CD4-positive, alpha-beta memory T cell (primary cell): ENCODE results near the gene MTMR3. TPM values are rescaled to one million over a fixed set of nuclear protein-coding genes. Genes with fewer than 3 reads are reported as not detected.

Source experiments
- CTCF ChIA-PET: fragments of 350-600 bp; sonication (Branson Sonifier 250); formaldehyde crosslinking; loops from one replicate; lab custom pipeline; 2021; ENCODE audit warnings: inconsistent platforms; ENCODE audit not compliant: partially characterized antibody; lab: Charles Lee
- POLR2A ChIA-PET: fragments of 350-600 bp; sonication (Branson Sonifier 250); formaldehyde crosslinking; loops from one replicate; lab custom pipeline; 2021; ENCODE audit not compliant: partially characterized antibody; lab: Charles Lee
- DNase-seq, 5 donors: peaks; one replicate each; pipeline versions ENCODE4 v3.0.0 to v3.0.0-alpha.2; 2020 to 2022; ENCODE audit warnings: mixed read lengths in 1 of 5
- H3K27ac ChIP-seq: one replicate; pipeline ENCODE4 v1.7.0; 2013; ENCODE audit warnings: low read depth, low read length
- H3K27me3 ChIP-seq: 2 replicates; pipeline ENCODE4 v1.7.0; 2013; ENCODE audit warnings: mild to moderate bottlenecking, low read length, moderate library complexity; ENCODE audit not compliant: insufficient read depth
- H3K36me3 ChIP-seq: 2 replicates; pipeline ENCODE4 v1.7.0; 2013; ENCODE audit warnings: mild to moderate bottlenecking, low read length, moderate library complexity; ENCODE audit not compliant: insufficient read depth
- H3K4me1 ChIP-seq: 2 replicates; pipeline ENCODE4 v1.7.0; 2013; ENCODE audit warnings: mild to moderate bottlenecking, low read length, moderate library complexity; ENCODE audit not compliant: insufficient read depth
- H3K4me3 ChIP-seq, 2 donors: one replicate each; pipeline ENCODE4 v1.7.0; 2013; ENCODE audit warnings: low read length in 2 of 2, mild to moderate bottlenecking in 1 of 2
- H3K9me3 ChIP-seq, 2 donors: one replicate each; pipeline ENCODE4 v1.7.0; 2013; ENCODE audit warnings: low read length in 2 of 2, control low read depth in 1 of 2; ENCODE audit not compliant: control insufficient read depth in 1 of 2
- H3K27ac Mint-ChIP-seq, 7 donors: one replicate each; pipeline ENCODE4 v1.8.0; 2020 to 2021; ENCODE audit warnings: mixed read lengths in 7 of 7, mild to moderate bottlenecking in 6 of 7, inconsistent platforms in 3 of 7, moderate library complexity in 3 of 7
- H3K27me3 Mint-ChIP-seq, 2 donors: one replicate each; pipeline ENCODE4 v1.8.0; 2020 to 2021; ENCODE audit warnings: mixed read lengths in 2 of 2
- H3K36me3 Mint-ChIP-seq, 2 donors: one replicate each; pipeline ENCODE4 v1.8.0; 2020 to 2021; ENCODE audit warnings: mixed read lengths in 2 of 2, inconsistent platforms in 1 of 2, mild to moderate bottlenecking in 1 of 2
- H3K4me1 Mint-ChIP-seq, 4 donors: one replicate each; pipeline ENCODE4 v1.8.0; 2020 to 2021; ENCODE audit warnings: mixed read lengths in 4 of 4, mild to moderate bottlenecking in 1 of 4
- H3K4me3 Mint-ChIP-seq, 8 donors: one replicate each; pipeline ENCODE4 v1.8.0; 2020 to 2021; ENCODE audit warnings: mixed read lengths in 8 of 8, mild to moderate bottlenecking in 7 of 8, moderate library complexity in 6 of 8, inconsistent platforms in 3 of 8
- H3K9me3 Mint-ChIP-seq, 8 donors: one replicate each; pipeline ENCODE4 v1.8.0; 2020 to 2021; ENCODE audit warnings: mixed read lengths in 8 of 8, mild to moderate bottlenecking in 5 of 8, inconsistent platforms in 3 of 8, moderate library complexity in 1 of 8
- intact Hi-C: fragments of 100-400 bp; cut with micrococcal nuclease; formaldehyde crosslinking; loops from one replicate; pipeline ENCODE4 v1.15.1; 2023
- polyA plus RNA-seq, 2 donors: library from polyadenylated mRNA; unstranded; fragments of 300-500 nt; fragmentation: Illumina TruSeq; gene quantifications; one replicate each; pipeline ENCODE4 v1.2.3, GENCODE V29; 2021
- total RNA-seq, 2 experiments: library from RNA; stranded (reverse); gene quantifications; one replicate each; pipeline ENCODE4 v1.2.3, GENCODE V29; 2021

MTMR3 gene
- total and polyA plus RNA-seq, 4 experiments from 2014 or later = 11.0 to 68.6 (median 43.3) TPM

DNA sequence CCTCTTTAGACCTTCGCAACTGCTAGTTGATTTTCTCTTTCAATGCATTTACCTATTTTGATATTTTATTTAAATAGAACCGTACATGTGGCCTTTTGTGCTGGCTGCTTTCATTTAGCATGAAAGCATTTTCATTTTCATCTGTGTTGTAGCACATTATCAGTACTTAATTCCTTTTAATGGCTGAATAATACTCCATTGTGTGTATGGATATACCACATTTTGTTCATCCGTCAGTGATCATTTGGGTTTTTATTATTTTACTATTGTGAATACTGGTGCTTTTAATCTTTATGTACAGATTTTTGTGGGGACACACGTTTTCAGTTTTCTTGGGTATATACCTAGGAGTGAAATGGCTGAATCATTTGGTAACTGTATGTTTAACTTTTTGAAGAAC, 43.1 kb downstream of the MTMR3 start:
- H3K36me3 ChIP-seq = no peaks in the 10 kb centered on the region
- H3K27ac ChIP-seq = no peak overlapping the region
- POLR2A ChIA-PET = no interaction called here
- CTCF ChIA-PET = interaction anchor here (0.7 kb wide), 1 partner anchor 290 kb away, joined by 3 read pairs; no protein-coding TSS in a partner anchor
- H3K4me3 Mint-ChIP-seq = no peak overlapping the region
- peaks cover 2 to 7% of the 10 kb centered on the region in 2 donors for H3K36me3 Mint-ChIP-seq
- peaks cover 24 to 41% (median 32%) of the 10 kb centered on the region in 4 donors for H3K4me1 Mint-ChIP-seq
- no peaks in the 10 kb centered on the region for H3K27me3 ChIP-seq
- no peaks in the 10 kb centered on the region for H3K4me1 ChIP-seq
- peaks cover 0 to 6% (median 0%) of the 10 kb centered on the region in 8 donors for H3K9me3 Mint-ChIP-seq
- no peak overlapping the region for H3K4me3 ChIP-seq
- H3K27me3 Mint-ChIP-seq = no peaks in the 10 kb centered on the region
- no peaks in the 10 kb centered on the region for H3K9me3 ChIP-seq
- no peak for DNase-seq
- intact Hi-C loops = no loop called here
- H3K27ac Mint-ChIP-seq = no peak overlapping the region

DNA sequence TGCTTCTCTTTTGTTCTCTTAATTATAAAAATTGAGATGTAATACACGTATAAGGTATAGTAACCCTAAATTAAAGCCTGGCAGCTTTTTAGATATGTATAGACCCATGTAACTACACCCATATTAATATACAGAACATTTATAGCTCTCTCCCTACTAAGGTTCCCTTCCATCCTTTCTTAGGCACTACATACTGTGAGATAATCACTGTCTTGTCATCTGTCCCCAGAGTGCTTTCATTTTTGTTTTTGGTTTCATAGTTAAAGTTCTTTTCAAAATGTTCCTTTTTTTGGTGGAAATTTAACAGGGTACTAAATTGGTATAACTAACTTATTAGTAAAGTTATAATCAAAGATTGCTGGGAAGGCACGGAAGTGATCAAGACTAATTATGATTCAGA, 49.2 kb downstream of the MTMR3 start:
- H3K27ac ChIP-seq = no peak overlapping the region
- peaks cover 12% of the 10 kb centered on the region for H3K4me1 ChIP-seq
- peaks cover 0 to 3% of the 10 kb centered on the region in 2 donors for H3K36me3 Mint-ChIP-seq
- no peak overlapping the region for H3K27ac Mint-ChIP-seq
- ChIA-PET POLR2A (no interaction called here), CTCF (no interaction called here)
- no peaks in the 10 kb centered on the region for H3K36me3 ChIP-seq
- no peaks in the 10 kb centered on the region for H3K27me3 ChIP-seq
- peaks cover 23 to 42% (median 32%) of the 10 kb centered on the region in 4 donors for H3K4me1 Mint-ChIP-seq
- intact Hi-C loops = no loop called here
- no peaks in the 10 kb centered on the region for H3K27me3 Mint-ChIP-seq
- no peak overlapping the region for H3K4me3 ChIP-seq
- DNase-seq = no peak
- peak overlapping the region in 1 of 8 donors; percentile 15 for H3K4me3 Mint-ChIP-seq
- H3K9me3 Mint-ChIP-seq = no peaks in the 10 kb centered on the region
- no peaks in the 10 kb centered on the region for H3K9me3 ChIP-seq

- H3K27ac ChIP-seq = no peak overlapping the region
- H3K36me3 ChIP-seq = no peaks in the 10 kb centered on the region
- H3K9me3 ChIP-seq = no peaks in the 10 kb centered on the region
- peaks cover 12% of the 10 kb centered on the region for H3K4me1 ChIP-seq
- H3K27me3 ChIP-seq = no peaks in the 10 kb centered on the region
- intact Hi-C loops = no loop called here
- H3K9me3 Mint-ChIP-seq = no peaks in the 10 kb centered on the region
- H3K36me3 Mint-ChIP-seq = peaks cover 0 to 3% of the 10 kb centered on the region in 2 donors
- ChIA-PET POLR2A (no interaction called here), CTCF (no interaction called here)
- H3K4me3 ChIP-seq = no peak overlapping the region
- H3K4me3 Mint-ChIP-seq = no peak overlapping the region
- peak overlapping the region in 1 of 7 donors; percentile 25 for H3K27ac Mint-ChIP-seq
- no peak for DNase-seq
- peaks cover 29 to 44% (median 36%) of the 10 kb centered on the region in 4 donors for H3K4me1 Mint-ChIP-seq
- H3K27me3 Mint-ChIP-seq = no peaks in the 10 kb centered on the region
These were observed 50.6 kb downstream of the MTMR3 start for GRCh38 chr22:29933619-29934018.

DNA sequence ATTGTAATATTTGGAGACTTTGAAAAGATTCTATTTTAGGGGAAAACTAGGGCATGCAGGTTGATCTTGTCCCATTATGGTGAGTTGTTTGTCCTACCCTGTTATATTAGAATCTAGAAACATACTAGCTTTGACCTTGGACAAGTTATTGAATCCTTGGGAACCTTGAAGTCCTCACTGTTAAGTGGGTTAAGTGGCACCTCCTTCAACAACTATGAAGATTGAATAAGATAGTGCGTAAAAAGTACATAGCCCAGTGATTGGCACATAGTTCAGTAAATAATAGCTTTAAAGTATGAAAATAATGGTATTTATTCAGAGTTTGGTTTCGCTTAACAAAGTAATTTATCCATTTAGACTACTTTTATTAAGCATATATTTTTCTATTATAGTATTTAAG, 51.6 kb downstream of the MTMR3 start:
- Mint-ChIP-seq H3K9me3 (peaks cover 0 to 1% (median 0%) of the 10 kb centered on the region in 8 donors), H3K4me1 (peaks cover 29 to 45% (median 36%) of the 10 kb centered on the region in 4 donors), H3K4me3 (no peak overlapping the region), H3K36me3 (peaks cover 0 to 5% of the 10 kb centered on the region in 2 donors), H3K27me3 (no peaks in the 10 kb centered on the region), H3K27ac (no peak overlapping the region)
- no peak overlapping the region for H3K27ac ChIP-seq
- no peak for DNase-seq
- H3K9me3 ChIP-seq = no peaks in the 10 kb centered on the region
- H3K27me3 ChIP-seq = no peaks in the 10 kb centered on the region
- H3K36me3 ChIP-seq = no peaks in the 10 kb centered on the region
- no peak overlapping the region for H3K4me3 ChIP-seq
- peaks cover 12% of the 10 kb centered on the region for H3K4me1 ChIP-seq
- intact Hi-C loops = no loop called here
- CTCF ChIA-PET = interaction anchor here (1.2 kb wide), 1 partner anchor 15 kb away, joined by 3 read pairs; no protein-coding TSS in a partner anchor
- POLR2A ChIA-PET = no interaction called here

- Histone ChIP-seq H3K27me3 (no peaks in the 10 kb centered on the region), H3K36me3 (no peaks in the 10 kb centered on the region), H3K9me3 (no peaks in the 10 kb centered on the region), H3K4me3 (no peak overlapping the region), H3K4me1 (peaks cover 10% of the 10 kb centered on the region), H3K27ac (no peak overlapping the region)
- no peaks in the 10 kb centered on the region for H3K27me3 Mint-ChIP-seq
- ChIA-PET CTCF (no interaction called here), POLR2A (no interaction called here)
- peaks cover 0 to 5% (median 0%) of the 10 kb centered on the region in 8 donors for H3K9me3 Mint-ChIP-seq
- intact Hi-C loops = no loop called here
- H3K36me3 Mint-ChIP-seq = peaks cover 0 to 16% of the 10 kb centered on the region in 2 donors
- no peak overlapping the region for H3K4me3 Mint-ChIP-seq
- H3K4me1 Mint-ChIP-seq = peaks cover 31 to 47% (median 34%) of the 10 kb centered on the region in 4 donors
- no peak for DNase-seq
- no peak overlapping the region for H3K27ac Mint-ChIP-seq
These were observed 53.2 kb downstream of the MTMR3 start for GRCh38 chr22:29936186-29936585.

DNA sequence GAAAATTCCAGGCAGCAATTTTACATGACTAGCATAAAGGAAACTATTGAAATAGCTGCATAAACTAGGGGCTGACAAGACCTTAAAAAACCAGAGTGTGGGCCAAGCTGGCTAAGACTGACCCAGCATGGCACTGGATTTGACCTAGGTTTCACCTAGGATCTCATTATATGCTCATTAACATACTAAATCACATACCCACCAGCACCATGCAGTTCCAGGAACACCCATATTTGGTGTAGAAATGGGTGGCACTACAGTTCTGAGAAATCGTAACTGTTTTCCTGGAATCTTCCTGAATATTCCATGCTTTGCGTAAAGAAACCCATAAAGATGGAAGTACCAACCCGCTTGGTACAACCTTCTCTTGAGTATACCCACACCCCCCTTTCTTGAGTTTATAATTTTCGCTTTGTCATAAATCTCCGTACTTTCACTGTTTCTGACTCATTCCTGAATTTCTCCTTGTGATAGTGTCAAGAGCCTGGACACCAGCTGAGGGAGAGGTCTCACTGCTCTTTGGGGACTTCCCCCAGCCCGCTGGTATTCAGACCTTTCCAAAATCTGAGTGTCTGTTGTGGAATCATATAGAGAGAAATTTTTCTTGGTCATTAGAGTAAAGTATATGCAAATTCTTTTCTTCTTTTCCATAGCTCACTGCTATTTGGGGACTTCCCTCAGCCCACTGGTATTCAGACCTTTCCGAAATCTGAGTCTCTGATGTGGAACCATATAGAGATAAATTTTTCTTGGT, 55.1 kb downstream of the MTMR3 start:
- Mint-ChIP-seq H3K4me3 (peak overlapping the region in 1 of 8 donors; percentile 74), H3K36me3 (peaks cover 2 to 20% of the 10 kb centered on the region in 2 donors), H3K27me3 (no peaks in the 10 kb centered on the region), H3K9me3 (peaks cover 0 to 10% (median under 1%) of the 10 kb centered on the region in 8 donors), H3K4me1 (peaks cover 33 to 50% (median 34%) of the 10 kb centered on the region in 4 donors), H3K27ac (peak overlapping the region in 1 of 7 donors; percentile 82)
- no peak for DNase-seq
- H3K4me3 ChIP-seq = no peak overlapping the region
- intact Hi-C loops = no loop called here
- no peaks in the 10 kb centered on the region for H3K27me3 ChIP-seq
- H3K9me3 ChIP-seq = no peaks in the 10 kb centered on the region
- no peaks in the 10 kb centered on the region for H3K4me1 ChIP-seq
- CTCF ChIA-PET = interaction anchor here (1.1 kb wide), 1 partner anchor 67 kb away, joined by 4 read pairs; no protein-coding TSS in a partner anchor
- no peak overlapping the region for H3K27ac ChIP-seq
- H3K36me3 ChIP-seq = no peaks in the 10 kb centered on the region
- POLR2A ChIA-PET = no interaction called here

DNA sequence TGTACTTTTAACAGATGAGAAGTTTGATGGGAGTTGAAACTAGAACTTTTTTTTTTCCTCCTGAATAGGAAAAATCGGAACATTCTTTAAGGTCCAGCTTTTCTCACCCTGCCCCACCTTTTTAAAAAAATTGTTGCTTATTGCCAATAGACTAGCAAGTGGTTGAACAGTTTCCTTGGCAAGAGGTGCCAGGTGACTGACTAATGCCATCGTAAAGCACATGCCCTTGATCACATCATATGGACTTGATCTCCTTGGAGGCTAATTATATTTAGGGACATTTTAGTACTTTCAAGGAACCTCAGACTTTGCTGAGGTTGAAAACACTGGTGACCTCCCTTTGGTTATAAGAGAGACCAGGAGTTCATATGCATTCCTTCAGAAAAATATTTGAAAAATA, 57.6 kb downstream of the MTMR3 start:
- Mint-ChIP-seq H3K4me3 (no peak overlapping the region), H3K36me3 (peaks cover 4 to 24% of the 10 kb centered on the region in 2 donors), H3K4me1 (peaks cover 35 to 50% (median 38%) of the 10 kb centered on the region in 4 donors), H3K27me3 (no peaks in the 10 kb centered on the region), H3K9me3 (peaks cover 0 to 10% (median 2%) of the 10 kb centered on the region in 8 donors), H3K27ac (no peak overlapping the region)
- intact Hi-C loops = no loop called here
- no peak for DNase-seq
- H3K4me3 ChIP-seq = no peak overlapping the region
- peaks cover 17% of the 10 kb centered on the region for H3K4me1 ChIP-seq
- POLR2A ChIA-PET = no interaction called here
- H3K9me3 ChIP-seq = no peaks in the 10 kb centered on the region
- no peak overlapping the region for H3K27ac ChIP-seq
- H3K36me3 ChIP-seq = no peaks in the 10 kb centered on the region
- CTCF ChIA-PET = no interaction called here
- no peaks in the 10 kb centered on the region for H3K27me3 ChIP-seq
